Mucosa of descending colon (tissue), 3 donors: ENCODE measurements around the gene ZNF565. TPM values are rescaled to one million over a fixed set of nuclear protein-coding genes. Genes with fewer than 3 reads are reported as not detected.
"Not testable (repeated sequence)": the region's sequence is repeated elsewhere in the genome, so short reads cannot be mapped to it uniquely, and the experiment has no call there.

ENCODE experiments used
- ATAC-seq: fragments of 200-7000 bp; cut with Tn5 transposase; one replicate; pipeline ENCODE4 v1.9.1; 2020; ENCODE audit warnings: mild to moderate bottlenecking, moderate library complexity
- DNase-seq, 3 donors: peaks; one replicate each; pipeline ENCODE4 v3.0.0-alpha.2; 2020
- H3K36me3 ChIP-seq: fragments of 200-600 bp; one replicate; pipeline ENCODE4 v1.8.0; 2021; ENCODE audit warnings: low read depth, mild to moderate bottlenecking
- H3K4me1 ChIP-seq: fragments of 200-600 bp; one replicate; pipeline ENCODE4 v1.8.0; 2021; ENCODE audit warnings: low read depth, mild to moderate bottlenecking
- H3K4me3 ChIP-seq: fragments of 200-600 bp; one replicate; pipeline ENCODE4 v1.8.0; 2021; ENCODE audit warnings: mild to moderate bottlenecking
- H3K9me3 ChIP-seq: fragments of 200-600 bp; one replicate; pipeline ENCODE4 v1.8.0; 2021; ENCODE audit warnings: mild to moderate bottlenecking
- CTCF ChIP-seq: fragments of 200-600 bp; IDR thresholded peaks from one replicate; pipeline ENCODE4 v1.8.0; 2022; ENCODE audit warnings: antibody characterized with exemption, mild to moderate bottlenecking
- intact Hi-C, 2 donors: fragments of 100-400 bp; cut with DNase I in 1 of 2; cut with micrococcal nuclease in 1 of 2; formaldehyde crosslinking; loops; one replicate each; pipeline versions ENCODE4 v1.11.0 to v1.11.1; 2022; cut with DNase I, micrococcal nuclease
- total RNA-seq, 3 donors: library from RNA; stranded (reverse); fragmentation: NEBNext Ultra II Directional in 2 of 3; extraction: Animal tissue kit (Norgen Biotek cat#: 25700) in 2 of 3; gene quantifications; one replicate each; pipeline versions ENCODE4 v1.2.1 to v1.2.4, GENCODE V29; 2021 to 2023
- donor health status: DM: no; HTN: no; CAD: no; lungs with moderate emphysema.
- donor health status: DM: no; HTN: no; CAD: no.
- donor health status: DM: no; HTN: yes; CAD: no.

Gene ZNF565
- total RNA-seq, 3 donors from 2014 or later: 2.9 to 7.8 (median 3.1) TPM

GRCh38 chr19:36209372-36209771, 5.1 kb downstream of the ZNF565 start:
- no peak for DNase-seq
- Histone ChIP-seq H3K4me3 (no peak overlapping the region), H3K9me3 (no peaks in the 10 kb centered on the region), H3K4me1 (no peaks in the 10 kb centered on the region), H3K36me3 (no peaks in the 10 kb centered on the region)
- ATAC-seq: no peak
- no peak for TF ChIP-seq CTCF
- intact Hi-C loops: no loop called here

- ATAC-seq (no peak), DNase-seq (no peak)
- Histone ChIP-seq H3K36me3 (no peaks in the 10 kb centered on the region), H3K9me3 (no peaks in the 10 kb centered on the region), H3K4me1 (no peaks in the 10 kb centered on the region), H3K4me3 (no peak overlapping the region)
- intact Hi-C loops: no loop called here
- no peak for TF ChIP-seq CTCF
Measured at GRCh38 chr19:36207605-36208252, 6.7 kb downstream of the ZNF565 start.

- TF ChIP-seq CTCF: no peak
- Histone ChIP-seq H3K4me1 (no peaks in the 10 kb centered on the region), H3K36me3 (no peaks in the 10 kb centered on the region), H3K4me3 (no peak overlapping the region), H3K9me3 (no peaks in the 10 kb centered on the region)
- DNase-seq: no peak
- no peak for ATAC-seq
- intact Hi-C loops: no loop called here
Measured at GRCh38 chr19:36203293-36203692, 11.2 kb downstream of the ZNF565 start.

GRCh38 chr19:36201684-36202083, 12.8 kb downstream of the ZNF565 start:
- H3K4me1 ChIP-seq: no peaks in the 10 kb centered on the region
- H3K36me3 ChIP-seq: no peaks in the 10 kb centered on the region
- no peak for TF ChIP-seq CTCF
- no peak overlapping the region for H3K4me3 ChIP-seq
- H3K9me3 ChIP-seq: no peaks in the 10 kb centered on the region
- DNase-seq (no peak), ATAC-seq (no peak)
- intact Hi-C loops: no loop called here

- H3K4me1 ChIP-seq: no peaks in the 10 kb centered on the region
- no peak for DNase-seq
- TF ChIP-seq CTCF: no peak
- H3K9me3 ChIP-seq: no peaks in the 10 kb centered on the region
- no peak overlapping the region for H3K4me3 ChIP-seq
- H3K36me3 ChIP-seq: no peaks in the 10 kb centered on the region
- intact Hi-C loops: no loop called here
- no peak for ATAC-seq
Measured at GRCh38 chr19:36198119-36198518, 16.3 kb downstream of the ZNF565 start.

- Histone ChIP-seq H3K4me1 (no peaks in the 10 kb centered on the region), H3K9me3 (no peaks in the 10 kb centered on the region), H3K4me3 (no peak overlapping the region), H3K36me3 (no peaks in the 10 kb centered on the region)
- intact Hi-C loops: no loop called here
- DNase-seq (no peak), ATAC-seq (no peak)
- no peak for TF ChIP-seq CTCF
Measured at GRCh38 chr19:36196249-36196648, 18.2 kb downstream of the ZNF565 start.

- DNase-seq, H3K36me3 ChIP-seq, intact Hi-C loops, ATAC-seq, H3K4me1 ChIP-seq, H3K4me3 ChIP-seq, H3K9me3 ChIP-seq: not testable (repeated sequence)
Measured at GRCh38 chr19:36186722-36187121, 27.7 kb downstream of the ZNF565 start.
